ENCODE results near the gene CCDC27.

The CCDC27 gene

DNA sequence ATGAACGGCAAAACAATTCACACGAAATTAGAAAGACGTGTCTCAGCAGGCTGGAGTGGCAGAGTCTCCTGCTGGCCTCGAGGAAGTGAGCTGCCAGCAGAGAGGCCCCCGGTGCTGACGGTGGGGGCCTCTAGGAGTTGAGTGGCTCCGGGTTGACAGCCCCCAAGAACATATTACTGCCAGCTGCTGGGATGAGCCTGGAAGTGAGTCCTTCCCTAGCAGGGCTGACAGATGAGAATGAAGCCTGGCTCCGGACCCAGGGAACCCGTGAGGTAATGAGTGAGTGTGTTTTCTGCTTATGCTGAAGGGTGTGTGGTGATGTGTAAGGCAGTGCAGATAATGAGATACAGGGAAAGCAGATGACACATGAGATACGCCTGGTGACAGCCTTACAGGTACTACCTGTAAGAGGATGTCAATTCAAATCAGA lies 67.5 kb downstream of the CCDC27 start:
- no peaks in the 10 kb centered on the region for H3K27me3 ChIP-seq (ENCODE audit: insufficient read depth, low read length, poor library complexity, severe bottlenecking)
- no peak overlapping the region for H3K4me2 ChIP-seq (ENCODE audit: low read depth, low read length, poor library complexity, severe bottlenecking)

DNA sequence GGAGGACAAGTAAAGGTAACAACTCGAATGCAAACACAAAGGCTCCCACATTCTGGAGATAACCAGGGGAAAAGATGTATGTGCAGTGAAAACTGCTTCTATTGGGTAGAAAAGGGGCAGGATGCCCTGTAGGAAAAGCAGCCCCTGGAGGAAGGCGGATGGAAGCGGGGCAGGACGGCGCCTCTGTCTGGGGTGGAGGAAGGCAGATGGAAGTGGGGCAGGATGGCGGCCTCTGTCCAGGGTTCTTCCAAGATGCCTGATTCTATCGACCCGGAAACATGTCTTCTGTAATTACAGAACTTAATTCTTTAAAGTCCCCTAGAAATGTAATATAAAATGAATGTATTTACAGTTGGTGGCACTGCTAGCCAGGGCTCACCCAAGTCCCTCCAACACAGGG lies 68.1 kb downstream of the CCDC27 start:
- no peaks in the 10 kb centered on the region for H3K79me2 ChIP-seq (ENCODE audit: insufficient read depth, low read length)
- no peaks in the 10 kb centered on the region for H4K20me1 ChIP-seq (ENCODE audit: insufficient read depth, low read length, poor library complexity, severe bottlenecking)
- H3K4me3 ChIP-seq (ENCODE audit: low read length, poor library complexity, severe bottlenecking) = no peak overlapping the region
- no peak overlapping the region for H3K4me2 ChIP-seq (ENCODE audit: low read depth, low read length, poor library complexity, severe bottlenecking)
- H2AFZ ChIP-seq (ENCODE audit: low read length) = no peak overlapping the region
- H3K9me3 ChIP-seq (ENCODE audit: insufficient read depth, low read depth, low read length) = no peaks in the 10 kb centered on the region
- no peaks in the 10 kb centered on the region for H3K27me3 ChIP-seq (ENCODE audit: insufficient read depth, low read length, poor library complexity, severe bottlenecking)
- TF ChIP-seq, protein P1, sequence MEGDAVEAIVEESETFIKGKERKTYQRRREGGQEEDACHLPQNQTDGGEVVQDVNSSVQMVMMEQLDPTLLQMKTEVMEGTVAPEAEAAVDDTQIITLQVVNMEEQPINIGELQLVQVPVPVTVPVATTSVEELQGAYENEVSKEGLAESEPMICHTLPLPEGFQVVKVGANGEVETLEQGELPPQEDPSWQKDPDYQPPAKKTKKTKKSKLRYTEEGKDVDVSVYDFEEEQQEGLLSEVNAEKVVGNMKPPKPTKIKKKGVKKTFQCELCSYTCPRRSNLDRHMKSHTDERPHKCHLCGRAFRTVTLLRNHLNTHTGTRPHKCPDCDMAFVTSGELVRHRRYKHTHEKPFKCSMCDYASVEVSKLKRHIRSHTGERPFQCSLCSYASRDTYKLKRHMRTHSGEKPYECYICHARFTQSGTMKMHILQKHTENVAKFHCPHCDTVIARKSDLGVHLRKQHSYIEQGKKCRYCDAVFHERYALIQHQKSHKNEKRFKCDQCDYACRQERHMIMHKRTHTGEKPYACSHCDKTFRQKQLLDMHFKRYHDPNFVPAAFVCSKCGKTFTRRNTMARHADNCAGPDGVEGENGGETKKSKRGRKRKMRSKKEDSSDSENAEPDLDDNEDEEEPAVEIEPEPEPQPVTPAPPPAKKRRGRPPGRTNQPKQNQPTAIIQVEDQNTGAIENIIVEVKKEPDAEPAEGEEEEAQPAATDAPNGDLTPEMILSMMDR (conservative IDR thresholded peaks at IDR 0.05; ENCODE audit: low read length) = no peak
- TF ChIP-seq EZH2phosphoT487 (IDR thresholded peaks at IDR 0.05; ENCODE audit: borderline replicate concordance) = no peak
- no peaks in the 10 kb centered on the region for H3K4me1 ChIP-seq (ENCODE audit: insufficient read depth, low read length, poor library complexity, severe bottlenecking)
- no peaks in the 10 kb centered on the region for H3F3A ChIP-seq (ENCODE audit: low read depth)
- H3K9me2 ChIP-seq (replicated peaks; ENCODE audit: low read depth, low read length) = no peaks in the 10 kb centered on the region
- peaks cover 2% of the 10 kb centered on the region; the same call in 1 of the 2 replicates for H3K36me3 ChIP-seq (ENCODE audit: insufficient read depth, low read length)
- H3K9ac ChIP-seq (ENCODE audit: low read depth, low read length, poor library complexity, severe bottlenecking) = no peak overlapping the region

More for the DNA sequence above, 67.5 kb downstream of the CCDC27 start:
- no peaks in the 10 kb centered on the region for H3K79me2 ChIP-seq (ENCODE audit: insufficient read depth, low read length)
- TF ChIP-seq EZH2phosphoT487 (IDR thresholded peaks at IDR 0.05; ENCODE audit: borderline replicate concordance) = no peak
- TF ChIP-seq, protein P1 (conservative IDR thresholded peaks at IDR 0.05; ENCODE audit: low read length) = no peak
- H3K9me3 ChIP-seq (ENCODE audit: insufficient read depth, low read depth, low read length) = no peaks in the 10 kb centered on the region
- H3K4me1 ChIP-seq (ENCODE audit: insufficient read depth, low read length, poor library complexity, severe bottlenecking) = no peaks in the 10 kb centered on the region
- H3K9ac ChIP-seq (ENCODE audit: low read depth, low read length, poor library complexity, severe bottlenecking) = no peak overlapping the region
- no peak overlapping the region for H3K4me3 ChIP-seq (ENCODE audit: low read length, poor library complexity, severe bottlenecking)
- no peaks in the 10 kb centered on the region for H3K36me3 ChIP-seq (ENCODE audit: insufficient read depth, low read length)
- H3K9me2 ChIP-seq (replicated peaks; ENCODE audit: low read depth, low read length) = no peaks in the 10 kb centered on the region
- H4K20me1 ChIP-seq (ENCODE audit: insufficient read depth, low read length, poor library complexity, severe bottlenecking) = no peaks in the 10 kb centered on the region
- no peaks in the 10 kb centered on the region for H3F3A ChIP-seq (ENCODE audit: low read depth)
- no peak overlapping the region for H2AFZ ChIP-seq (ENCODE audit: low read length)

DNA sequence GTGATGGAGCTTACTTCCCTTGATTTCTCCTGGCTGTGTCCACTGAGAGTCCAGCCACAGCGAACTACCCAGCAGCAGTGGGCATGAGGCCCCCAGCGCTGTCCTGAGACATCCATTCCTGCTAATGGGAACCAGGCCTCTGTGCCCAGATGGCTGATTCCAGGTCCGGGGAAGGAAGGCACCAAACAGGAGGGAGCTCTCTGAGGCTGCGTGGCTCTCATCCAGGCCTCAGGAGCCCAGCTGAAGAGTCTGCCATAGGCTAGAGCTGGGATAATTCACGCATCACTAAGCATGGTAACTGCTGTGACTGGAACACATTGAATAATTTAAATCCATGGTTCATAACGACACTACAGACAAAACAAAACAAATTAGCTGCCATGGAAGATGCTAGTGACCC lies 68.8 kb downstream of the CCDC27 start:
- no peaks in the 10 kb centered on the region for H4K20me1 ChIP-seq (ENCODE audit: insufficient read depth, low read length, poor library complexity, severe bottlenecking)
- no peaks in the 10 kb centered on the region for H3F3A ChIP-seq (ENCODE audit: low read depth)
- no peak overlapping the region for H3K9ac ChIP-seq (ENCODE audit: low read depth, low read length, poor library complexity, severe bottlenecking)
- no peak overlapping the region for H3K4me2 ChIP-seq (ENCODE audit: low read depth, low read length, poor library complexity, severe bottlenecking)
- no peak overlapping the region for H3K4me3 ChIP-seq (ENCODE audit: low read length, poor library complexity, severe bottlenecking)
- H3K79me2 ChIP-seq (ENCODE audit: insufficient read depth, low read length) = no peaks in the 10 kb centered on the region
- no peak for TF ChIP-seq EZH2phosphoT487 (IDR thresholded peaks at IDR 0.05; ENCODE audit: borderline replicate concordance)
- TF ChIP-seq, protein P1 (conservative IDR thresholded peaks at IDR 0.05; ENCODE audit: low read length) = no peak
- no peak overlapping the region for H2AFZ ChIP-seq (ENCODE audit: low read length)
- peaks cover 4% of the 10 kb centered on the region; the same call in 1 of the 2 replicates for H3K36me3 ChIP-seq (ENCODE audit: insufficient read depth, low read length)
- H3K4me1 ChIP-seq (ENCODE audit: insufficient read depth, low read length, poor library complexity, severe bottlenecking) = no peaks in the 10 kb centered on the region
- H3K27me3 ChIP-seq (ENCODE audit: insufficient read depth, low read length, poor library complexity, severe bottlenecking) = no peaks in the 10 kb centered on the region
- no peaks in the 10 kb centered on the region for H3K9me3 ChIP-seq (ENCODE audit: insufficient read depth, low read depth, low read length)
- no peaks in the 10 kb centered on the region for H3K9me2 ChIP-seq (replicated peaks; ENCODE audit: low read depth, low read length)
